Osteoblast (primary cell): ENCODE data around the gene AIF1L. TPM values are rescaled to one million over a fixed set of nuclear protein-coding genes. Genes with fewer than 3 reads are reported as not detected.

Experiments used
- DNase-seq: peaks from one replicate; pipeline ENCODE4 v3.0.0; 2011; ENCODE audit warnings: low spot score, mixed read lengths; ENCODE audit not compliant: insufficient read length; ENCODE audit errors: missing footprints
- H2AFZ ChIP-seq: 2 replicates; pipeline ENCODE4 v1.6.0; 2011; ENCODE audit warnings: mild to moderate bottlenecking, low read length
- H3K27ac ChIP-seq: 2 replicates; pipeline ENCODE4 v1.5.1; 2011; ENCODE audit warnings: mild to moderate bottlenecking, low read depth, low read length, moderate library complexity
- H3K27me3 ChIP-seq: 2 replicates; pipeline ENCODE4 v1.6.0; 2012; ENCODE audit warnings: mild to moderate bottlenecking, control low read depth, inconsistent platforms, low read length, moderate library complexity; ENCODE audit not compliant: insufficient read depth
- H3K36me3 ChIP-seq: 2 replicates; pipeline ENCODE4 v1.5.1; 2011; ENCODE audit warnings: mild to moderate bottlenecking, low read length, control low read depth, moderate library complexity; ENCODE audit not compliant: insufficient read depth
- H3K4me1 ChIP-seq: 2 replicates; pipeline ENCODE4 v1.5.1; 2011; ENCODE audit warnings: mild to moderate bottlenecking, low read length, control low read depth, moderate library complexity; ENCODE audit not compliant: insufficient read depth
- H3K4me2 ChIP-seq: 2 replicates; pipeline ENCODE4 v1.6.0; 2011; ENCODE audit warnings: mild to moderate bottlenecking, low read length; ENCODE audit not compliant: insufficient read depth
- H3K4me3 ChIP-seq: fragments of 200-600 bp; sonication (generic); 3 replicates; pipeline ENCODE4 v1.5.1; 2012; ENCODE audit warnings: mild to moderate bottlenecking, low read length, inconsistent platforms; ENCODE audit not compliant: insufficient read depth
- H3K79me2 ChIP-seq: 2 replicates; pipeline ENCODE4 v1.6.0; 2012; ENCODE audit warnings: mild to moderate bottlenecking, low read length, control low read depth, inconsistent platforms; ENCODE audit not compliant: insufficient read depth
- H3K9me3 ChIP-seq: 2 replicates; pipeline ENCODE4 v1.5.1; 2011; ENCODE audit warnings: low read depth, low read length, control low read depth
- H4K20me1 ChIP-seq: 2 replicates; pipeline ENCODE4 v1.6.0; 2012; ENCODE audit warnings: mild to moderate bottlenecking, low read length, control low read depth; ENCODE audit not compliant: insufficient read depth
- CTCF ChIP-seq: IDR thresholded peaks from 2 replicates; pipeline ENCODE4 v1.5.1; 2011; ENCODE audit warnings: mild to moderate bottlenecking, low read depth, low read length, moderate library complexity; ENCODE audit errors: extremely low read depth
- total RNA-seq: library from RNA; depleted of rRNA; stranded (reverse); fragments of >200 nt; gene quantifications from 2 replicates; pipeline ENCODE4 v1.2.3, GENCODE V29; 2012

The AIF1L gene
- total RNA-seq, 1 donor, result not detected

- H3K4me2 ChIP-seq, result no peak overlapping the region
- H3K27me3 ChIP-seq, result peaks cover 3% of the 10 kb centered on the region
- no peaks in the 10 kb centered on the region for H4K20me1 ChIP-seq
- H2AFZ ChIP-seq, result no peak overlapping the region
- no peak for TF ChIP-seq CTCF
- no peak overlapping the region for H3K27ac ChIP-seq
- H3K9me3 ChIP-seq, result no peaks in the 10 kb centered on the region
- DNase-seq, result no peak
- H3K36me3 ChIP-seq, result no peaks in the 10 kb centered on the region
- H3K4me3 ChIP-seq, result no peak overlapping the region
- peaks cover 3% of the 10 kb centered on the region for H3K79me2 ChIP-seq
- H3K4me1 ChIP-seq, result peaks cover 11% of the 10 kb centered on the region
Observed at GRCh38 chr9:131120620-131121228, 24.4 kb downstream of the AIF1L start.

GRCh38 chr9:131121346-131121745 is 25.0 kb downstream of the AIF1L start:
- no peak overlapping the region for H3K27ac ChIP-seq
- no peak for DNase-seq

GRCh38 chr9:131122158-131122557 is 25.8 kb downstream of the AIF1L start:
- H3K27me3 ChIP-seq, result peaks cover 3% of the 10 kb centered on the region
- no peak for DNase-seq
- no peak overlapping the region for H3K27ac ChIP-seq
- peaks cover 18% of the 10 kb centered on the region for H3K79me2 ChIP-seq
- no peak for TF ChIP-seq CTCF
- no peaks in the 10 kb centered on the region for H3K9me3 ChIP-seq
- H3K36me3 ChIP-seq, result no peaks in the 10 kb centered on the region
- no peak overlapping the region for H3K4me2 ChIP-seq
- no peak overlapping the region for H2AFZ ChIP-seq
- H3K4me1 ChIP-seq, result peaks cover 19% of the 10 kb centered on the region
- peaks cover 3% of the 10 kb centered on the region for H4K20me1 ChIP-seq
- H3K4me3 ChIP-seq, result no peak overlapping the region

More at GRCh38 chr9:131121346-131121745, 25.0 kb downstream of the AIF1L start:
- Histone ChIP-seq H2AFZ (no peak overlapping the region), H3K9me3 (no peaks in the 10 kb centered on the region), H3K36me3 (no peaks in the 10 kb centered on the region), H4K20me1 (peaks cover 3% of the 10 kb centered on the region), H3K79me2 (peaks cover 10% of the 10 kb centered on the region), H3K4me1 (peaks cover 15% of the 10 kb centered on the region), H3K27me3 (peaks cover 3% of the 10 kb centered on the region), H3K4me2 (no peak overlapping the region), H3K4me3 (no peak overlapping the region)
- no peak for TF ChIP-seq CTCF

- TF ChIP-seq CTCF, result no peak
- H3K4me1 ChIP-seq, result peaks cover 16% of the 10 kb centered on the region
- peak overlapping the region; percentile 98 for H3K4me3 ChIP-seq
- H3K9me3 ChIP-seq, result no peaks in the 10 kb centered on the region
- H2AFZ ChIP-seq, result peak overlapping the region; percentile 98
- peaks cover 26% of the 10 kb centered on the region for H3K36me3 ChIP-seq
- H3K27ac ChIP-seq, result peak overlapping the region; percentile 90
- peaks cover 3% of the 10 kb centered on the region for H4K20me1 ChIP-seq
- H3K4me2 ChIP-seq, result peak overlapping the region; percentile 100
- H3K27me3 ChIP-seq, result no peaks in the 10 kb centered on the region
- H3K79me2 ChIP-seq, result peaks cover 33% of the 10 kb centered on the region
- no peak for DNase-seq
Observed at GRCh38 chr9:131125038-131125287, 28.6 kb downstream of the AIF1L start.
